Astrocyte (in vitro differentiated cells and primary cell): ENCODE measurements around the gene OR7A10.

Experiments
- EZH2 ChIP-seq: IDR thresholded peaks from 2 replicates; pipeline ENCODE4 v1.6.1; 2012; ENCODE audit warnings: mild to moderate bottlenecking, low read length, inconsistent platforms; ENCODE audit not compliant: insufficient read depth
- TF ChIP-seq, protein P1 (sequence below): IDR thresholded peaks from 2 replicates; pipeline ENCODE4 v1.5.1; 2011; ENCODE audit warnings: low read depth, mild to moderate bottlenecking, inconsistent platforms, low read length, moderate library complexity; ENCODE audit not compliant: insufficient read depth

DNA sequence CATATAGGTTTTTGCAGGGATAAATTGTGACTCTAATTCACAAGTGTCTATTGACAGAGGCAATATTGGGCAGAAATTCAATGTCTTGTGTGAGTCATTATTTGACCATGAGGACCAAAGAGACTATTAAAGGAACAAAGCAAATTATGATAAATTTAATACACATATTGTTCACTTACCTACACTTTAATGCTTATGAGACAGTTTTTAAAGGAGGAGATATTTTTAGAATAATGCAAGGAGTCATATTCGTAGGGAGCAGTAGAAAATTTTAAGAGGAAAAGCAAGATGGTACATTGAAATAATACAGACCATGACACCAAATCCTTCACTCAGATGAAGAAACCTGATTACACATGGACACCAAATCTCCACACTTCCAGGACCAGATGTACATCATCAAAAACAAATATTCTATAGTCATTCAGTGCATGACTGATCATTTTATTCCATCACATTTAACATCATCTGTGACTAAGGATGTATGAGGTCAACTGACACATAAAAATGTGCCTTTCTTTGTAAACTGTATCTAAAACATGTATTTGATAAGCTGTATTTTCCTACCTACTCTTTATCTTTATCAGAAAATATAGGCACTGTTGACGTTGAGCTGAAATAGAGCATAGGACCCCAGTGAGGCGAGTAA lies 41.4 kb upstream of the OR7A10 start:
- TF ChIP-seq, protein P1, sequence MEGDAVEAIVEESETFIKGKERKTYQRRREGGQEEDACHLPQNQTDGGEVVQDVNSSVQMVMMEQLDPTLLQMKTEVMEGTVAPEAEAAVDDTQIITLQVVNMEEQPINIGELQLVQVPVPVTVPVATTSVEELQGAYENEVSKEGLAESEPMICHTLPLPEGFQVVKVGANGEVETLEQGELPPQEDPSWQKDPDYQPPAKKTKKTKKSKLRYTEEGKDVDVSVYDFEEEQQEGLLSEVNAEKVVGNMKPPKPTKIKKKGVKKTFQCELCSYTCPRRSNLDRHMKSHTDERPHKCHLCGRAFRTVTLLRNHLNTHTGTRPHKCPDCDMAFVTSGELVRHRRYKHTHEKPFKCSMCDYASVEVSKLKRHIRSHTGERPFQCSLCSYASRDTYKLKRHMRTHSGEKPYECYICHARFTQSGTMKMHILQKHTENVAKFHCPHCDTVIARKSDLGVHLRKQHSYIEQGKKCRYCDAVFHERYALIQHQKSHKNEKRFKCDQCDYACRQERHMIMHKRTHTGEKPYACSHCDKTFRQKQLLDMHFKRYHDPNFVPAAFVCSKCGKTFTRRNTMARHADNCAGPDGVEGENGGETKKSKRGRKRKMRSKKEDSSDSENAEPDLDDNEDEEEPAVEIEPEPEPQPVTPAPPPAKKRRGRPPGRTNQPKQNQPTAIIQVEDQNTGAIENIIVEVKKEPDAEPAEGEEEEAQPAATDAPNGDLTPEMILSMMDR, result no peak
- TF ChIP-seq EZH2, result no peak
